ENCODE results near the gene CERS6.

The CERS6 gene

GRCh38 chr2:168432565-168433186 lies 23.4 kb upstream of the CERS6 start:
- no peaks in the 10 kb centered on the region for H3K36me3 ChIP-seq (ENCODE audit: control insufficient read depth in 2 of 2, insufficient read depth in 1 of 2, low read length in 2 of 2)
- H3K27ac ChIP-seq (ENCODE audit: extremely low read depth, low read depth, low read length), result no peak overlapping the region
- CTCF ChIA-PET, result no interaction called here
- TF ChIP-seq GFI1B (tag by site-specific recombination; IDR thresholded peaks at IDR 0.05), result no peak
- TF ChIP-seq KLF16 (tag by site-specific recombination; IDR thresholded peaks at IDR 0.05), result no peak
- no peaks in the 10 kb centered on the region for H3K9me3 ChIP-seq (ENCODE audit: control insufficient read depth, insufficient read depth, low read depth, low read length)
- H3K4me3 ChIP-seq (ENCODE audit: low read depth, low read length), result no peak overlapping the region
- POLR2A ChIA-PET, result interaction anchor here (0.9 kb wide), 1 partner anchor 23 kb away, joined by 3 read pairs; the partner anchor contains the start of gene CERS6
- H3K4me1 ChIP-seq (ENCODE audit: control insufficient read depth, insufficient read depth, low read length), result no peaks in the 10 kb centered on the region

GRCh38 chr2:168433527-168433926 lies 22.5 kb upstream of the CERS6 start:
- Histone ChIP-seq H3K36me3 (ENCODE audit: control insufficient read depth in 2 of 2, insufficient read depth in 1 of 2, low read length in 2 of 2) (no peaks in the 10 kb centered on the region), H3K9me3 (ENCODE audit: control insufficient read depth, insufficient read depth, low read depth, low read length) (no peaks in the 10 kb centered on the region), H3K27ac (ENCODE audit: extremely low read depth, low read depth, low read length) (no peak overlapping the region), H3K4me1 (ENCODE audit: control insufficient read depth, insufficient read depth, low read length) (no peaks in the 10 kb centered on the region), H3K4me3 (ENCODE audit: low read depth, low read length) (no peak overlapping the region)
- ChIA-PET POLR2A (no interaction called here), CTCF (no interaction called here)
- TF ChIP-seq ZNF664 (tag by site-specific recombination; IDR thresholded peaks at IDR 0.05), result no peak
- no peak for TF ChIP-seq ZNF544 (tag by site-specific recombination; IDR thresholded peaks at IDR 0.05)
- no peak for TF ChIP-seq ZNF366 (tag by site-specific recombination; conservative IDR thresholded peaks at IDR 0.05)
- TF ChIP-seq ZNF521 (tag by site-specific recombination; IDR thresholded peaks at IDR 0.05), result no peak
- no peak for TF ChIP-seq YY1 (tag by site-specific recombination; IDR thresholded peaks at IDR 0.05)
- TF ChIP-seq ZNF704 (tag by site-specific recombination; IDR thresholded peaks at IDR 0.05), result no peak

- CTCF ChIA-PET, result interaction anchor here (0.6 to 1.7 kb wide), 2 partner anchors 12 to 97 kb away, joined by 3 read pairs; no protein-coding TSS in a partner anchor
- Histone ChIP-seq H3K4me1 (ENCODE audit: control insufficient read depth, insufficient read depth, low read length) (no peaks in the 10 kb centered on the region), H3K36me3 (ENCODE audit: control insufficient read depth in 2 of 2, insufficient read depth in 1 of 2, low read length in 2 of 2) (no peaks in the 10 kb centered on the region), H3K27ac (ENCODE audit: extremely low read depth, low read depth, low read length) (no peak overlapping the region), H3K4me3 (ENCODE audit: low read depth, low read length) (no peak overlapping the region), H3K9me3 (ENCODE audit: control insufficient read depth, insufficient read depth, low read depth, low read length) (no peaks in the 10 kb centered on the region)
- POLR2A ChIA-PET, result no interaction called here
- no peak for TF ChIP-seq ZNF785 (tag by site-specific recombination; IDR thresholded peaks at IDR 0.05)
- no peak for TF ChIP-seq ZNF404 (tag by site-specific recombination; IDR thresholded peaks at IDR 0.05)
- TF ChIP-seq CTCF (tag by site-specific recombination; IDR thresholded peaks at IDR 0.05), result no peak
- no peak for TF ChIP-seq TCF7L2 (IDR thresholded peaks at IDR 0.05; ENCODE audit: borderline replicate concordance, low read depth, low read length)
- TF ChIP-seq BCL6B (tag by site-specific recombination; IDR thresholded peaks at IDR 0.05), result peak; percentile 75
- TF ChIP-seq ZNF16 (tag by site-specific recombination; IDR thresholded peaks at IDR 0.05; ENCODE audit: low read depth), result no peak
- TF ChIP-seq SCRT2 (tag by site-specific recombination; IDR thresholded peaks at IDR 0.05), result no peak
- peak; percentile 52 for TF ChIP-seq PRDM6 (tag by site-specific recombination; IDR thresholded peaks at IDR 0.05)
- TF ChIP-seq SCRT1 (tag by site-specific recombination; IDR thresholded peaks at IDR 0.05; ENCODE audit: borderline replicate concordance), result no peak
- TF ChIP-seq ZNF654 (tag by site-specific recombination; IDR thresholded peaks at IDR 0.05; ENCODE audit: low read depth), result no peak
- 0 out of 2 replicates have a peak, but pooled peaks have one; percentile 63 for TF ChIP-seq ZNF174 (tag by site-specific recombination; IDR thresholded peaks at IDR 0.05)
- no peak for TF ChIP-seq ZNF488 (tag by site-specific recombination; IDR thresholded peaks at IDR 0.05)
- TF ChIP-seq ZNF112 (tag by site-specific recombination; IDR thresholded peaks at IDR 0.05), result peak; percentile 54; the same call in 1 of the 2 replicates
- TF ChIP-seq ZNF292 (tag by site-specific recombination; IDR thresholded peaks at IDR 0.05; ENCODE audit: borderline replicate concordance, low read depth), result no peak
- TF ChIP-seq ZNF561 (tag by site-specific recombination; IDR thresholded peaks at IDR 0.05; ENCODE audit: borderline replicate concordance), result peak; percentile 78; the same call in 1 of the 2 replicates
- no peak for TF ChIP-seq ZNF426 (tag by site-specific recombination; IDR thresholded peaks at IDR 0.05)
- TF ChIP-seq ZNF132 (tag by site-specific recombination; IDR thresholded peaks at IDR 0.05; ENCODE audit: borderline replicate concordance), result peak; percentile 45; the same call in 1 of the 2 replicates
Observed at GRCh38 chr2:168434146-168434545, 21.9 kb upstream of the CERS6 start.
